Neutrophil (primary cell): Measurements from ENCODE around the gene WSB1.

ENCODE experiments used
- H3K27ac ChIP-seq: fragments of 200-600 bp; sonication (generic); 2 replicates; pipeline ENCODE4 v1.5.1; 2016; ENCODE audit warnings: mild to moderate bottlenecking, moderate library complexity
- H3K27me3 ChIP-seq: fragments of 200-600 bp; sonication (generic); 2 replicates; pipeline ENCODE4 v1.6.0; 2016; ENCODE audit warnings: mild to moderate bottlenecking
- H3K36me3 ChIP-seq: fragments of 200-600 bp; sonication (generic); 2 replicates; pipeline ENCODE4 v1.5.1; 2017
- H3K4me1 ChIP-seq, 2 experiments: fragments of 200-600 bp in 1 of 2; sonication (generic) in 1 of 2; 1 replicate in 1 of 2; 2 replicates in 1 of 2; pipeline versions ENCODE4 v1.5.1 to v1.6.1; 2013 to 2016; ENCODE audit warnings: low read depth in 1 of 2, low read length in 1 of 2, mild to moderate bottlenecking in 1 of 2, moderate library complexity in 1 of 2; ENCODE audit not compliant: control insufficient read depth in 1 of 2, insufficient read depth in 1 of 2
- H3K4me3 ChIP-seq, 2 experiments: fragments of 200-600 bp in 1 of 2; sonication (generic) in 1 of 2; 1 replicate in 1 of 2; 2 replicates in 1 of 2; pipeline ENCODE4 v1.5.1; 2013 to 2016; ENCODE audit warnings: low read depth in 1 of 2, low read length in 1 of 2, mild to moderate bottlenecking in 1 of 2, moderate library complexity in 1 of 2
- H3K9me3 ChIP-seq: fragments of 200-600 bp; sonication (generic); 2 replicates; pipeline ENCODE4 v1.5.1; 2016
- TF ChIP-seq, protein P1 (sequence below): fragments of 200-600 bp; sonication (generic); IDR thresholded peaks from 2 replicates; pipeline ENCODE4 v1.5.1; 2016; ENCODE audit warnings: antibody characterized with exemption

WSB1 gene

DNA sequence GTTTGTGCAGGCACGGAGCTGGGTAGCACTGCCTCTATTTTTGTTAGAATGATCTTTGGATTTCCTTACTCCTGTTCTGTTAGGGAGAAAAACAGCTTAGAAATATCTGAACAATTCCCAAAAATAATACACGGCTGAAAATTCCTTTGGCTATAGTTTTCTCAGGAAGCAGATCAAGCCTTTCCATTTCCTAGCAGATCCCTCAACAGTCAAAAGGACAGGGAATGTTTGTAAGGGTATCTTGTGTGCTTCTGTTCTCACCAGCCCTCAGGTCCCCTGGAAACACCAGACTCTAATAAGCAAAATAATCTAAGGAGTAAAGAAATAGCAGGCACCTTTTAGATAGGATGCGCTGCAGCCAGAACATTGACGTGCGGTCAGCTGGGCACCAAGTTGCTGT is 30.5 kb upstream of the WSB1 start:
- no peak overlapping the region for H3K4me3 ChIP-seq
- no peaks in the 10 kb centered on the region for H3K36me3 ChIP-seq
- TF ChIP-seq, protein P1, sequence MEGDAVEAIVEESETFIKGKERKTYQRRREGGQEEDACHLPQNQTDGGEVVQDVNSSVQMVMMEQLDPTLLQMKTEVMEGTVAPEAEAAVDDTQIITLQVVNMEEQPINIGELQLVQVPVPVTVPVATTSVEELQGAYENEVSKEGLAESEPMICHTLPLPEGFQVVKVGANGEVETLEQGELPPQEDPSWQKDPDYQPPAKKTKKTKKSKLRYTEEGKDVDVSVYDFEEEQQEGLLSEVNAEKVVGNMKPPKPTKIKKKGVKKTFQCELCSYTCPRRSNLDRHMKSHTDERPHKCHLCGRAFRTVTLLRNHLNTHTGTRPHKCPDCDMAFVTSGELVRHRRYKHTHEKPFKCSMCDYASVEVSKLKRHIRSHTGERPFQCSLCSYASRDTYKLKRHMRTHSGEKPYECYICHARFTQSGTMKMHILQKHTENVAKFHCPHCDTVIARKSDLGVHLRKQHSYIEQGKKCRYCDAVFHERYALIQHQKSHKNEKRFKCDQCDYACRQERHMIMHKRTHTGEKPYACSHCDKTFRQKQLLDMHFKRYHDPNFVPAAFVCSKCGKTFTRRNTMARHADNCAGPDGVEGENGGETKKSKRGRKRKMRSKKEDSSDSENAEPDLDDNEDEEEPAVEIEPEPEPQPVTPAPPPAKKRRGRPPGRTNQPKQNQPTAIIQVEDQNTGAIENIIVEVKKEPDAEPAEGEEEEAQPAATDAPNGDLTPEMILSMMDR = no peak
- no peak overlapping the region for H3K27ac ChIP-seq
- H3K4me1 ChIP-seq = peaks cover 24 to 25% of the 10 kb centered on the region in 2 experiments
- H3K27me3 ChIP-seq = no peaks in the 10 kb centered on the region
- H3K9me3 ChIP-seq = no peaks in the 10 kb centered on the region

DNA sequence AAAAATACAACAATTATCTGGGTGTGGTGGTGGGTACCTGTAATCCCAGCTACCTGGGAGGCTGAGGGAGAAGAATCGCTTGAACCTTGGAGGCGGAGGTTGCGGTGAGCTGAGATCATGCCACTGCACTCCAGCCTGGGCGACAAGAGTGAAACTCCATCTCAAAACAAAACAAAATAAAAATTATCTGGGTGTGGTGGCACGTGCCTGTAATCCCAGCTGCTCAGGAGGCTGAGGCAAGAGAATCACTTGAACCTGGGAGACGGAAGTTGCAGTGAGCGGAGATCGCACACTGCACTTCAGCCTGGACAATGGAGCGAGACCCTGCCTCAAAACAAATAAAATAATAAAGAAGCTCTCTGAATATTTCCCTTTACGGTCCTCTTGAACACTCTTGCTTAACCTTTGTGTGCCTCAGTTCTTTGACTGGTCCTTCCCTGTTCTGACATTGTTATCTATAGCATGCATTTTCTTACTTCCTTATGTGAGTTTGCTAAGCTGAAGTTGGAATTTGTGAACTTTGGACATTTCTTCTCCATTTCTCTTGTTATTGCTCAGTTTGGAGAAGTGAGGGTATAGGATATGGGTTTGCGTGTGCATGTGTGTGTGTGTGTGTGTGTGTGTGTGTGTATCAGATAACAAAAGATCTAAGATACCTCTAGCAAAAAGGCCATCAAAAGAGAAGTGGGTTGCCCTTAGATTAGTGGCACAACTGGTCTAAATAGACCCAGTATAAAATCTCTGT is 29.7 kb upstream of the WSB1 start:
- Histone ChIP-seq H3K27ac (peak overlapping the region; percentile 58), H3K4me3 (no peak overlapping the region)

DNA sequence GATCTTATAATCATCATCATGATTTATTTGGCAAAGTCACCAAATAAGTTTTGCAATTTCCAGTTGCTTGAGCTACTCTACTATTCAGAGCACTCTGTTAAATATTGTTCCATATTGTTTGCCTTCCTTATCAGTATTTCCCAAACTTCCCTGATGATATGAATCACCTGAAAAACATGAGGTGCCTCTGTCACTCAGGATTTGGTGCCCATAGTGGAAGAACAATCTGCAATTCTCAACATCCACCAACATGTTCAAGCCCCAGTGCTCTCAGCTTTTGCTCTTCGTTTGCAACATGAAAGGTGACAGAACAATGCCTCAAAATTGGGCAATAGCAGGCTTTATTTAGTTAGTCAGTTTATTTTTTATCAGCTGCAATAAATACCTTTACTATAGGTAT is 28.6 kb upstream of the WSB1 start:
- TF ChIP-seq, protein P1 = no peak
- Histone ChIP-seq H3K4me3 (no peak overlapping the region), H3K4me1 (peaks cover 40 to 43% of the 10 kb centered on the region in 2 experiments), H3K27me3 (no peaks in the 10 kb centered on the region), H3K36me3 (no peaks in the 10 kb centered on the region), H3K9me3 (no peaks in the 10 kb centered on the region), H3K27ac (peak overlapping the region; percentile 58)

More for the DNA sequence above, 29.7 kb upstream of the WSB1 start:
- H3K4me1 ChIP-seq = peaks cover 33 to 34% of the 10 kb centered on the region in 2 experiments
- TF ChIP-seq, protein P1 = no peak
- H3K27me3 ChIP-seq = no peaks in the 10 kb centered on the region
- no peaks in the 10 kb centered on the region for H3K36me3 ChIP-seq
- H3K9me3 ChIP-seq = no peaks in the 10 kb centered on the region

DNA sequence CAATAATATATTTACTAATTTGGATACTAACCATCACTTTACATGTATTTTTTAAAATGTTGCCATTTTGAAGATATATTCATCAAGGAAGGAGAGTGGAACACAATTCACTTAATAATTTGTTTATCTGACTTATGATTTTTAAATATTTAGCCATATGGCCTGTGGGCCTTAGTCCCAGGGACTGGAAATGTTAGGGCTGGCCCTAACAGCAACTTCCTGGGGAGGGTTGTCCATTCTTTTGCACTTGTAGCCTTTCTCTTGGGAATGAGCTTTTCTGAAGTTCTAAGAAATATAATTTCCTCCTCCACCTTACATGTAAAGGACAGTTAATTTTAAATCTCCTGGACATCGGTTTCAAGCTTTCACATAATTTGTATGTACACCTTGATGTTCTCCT is 27.7 kb upstream of the WSB1 start:
- no peaks in the 10 kb centered on the region for H3K36me3 ChIP-seq
- TF ChIP-seq, protein P1 = no peak
- H3K4me1 ChIP-seq = peaks cover 40 to 43% of the 10 kb centered on the region in 2 experiments
- no peaks in the 10 kb centered on the region for H3K27me3 ChIP-seq
- no peak overlapping the region for H3K4me3 ChIP-seq
- no peaks in the 10 kb centered on the region for H3K9me3 ChIP-seq
- no peak overlapping the region for H3K27ac ChIP-seq

DNA sequence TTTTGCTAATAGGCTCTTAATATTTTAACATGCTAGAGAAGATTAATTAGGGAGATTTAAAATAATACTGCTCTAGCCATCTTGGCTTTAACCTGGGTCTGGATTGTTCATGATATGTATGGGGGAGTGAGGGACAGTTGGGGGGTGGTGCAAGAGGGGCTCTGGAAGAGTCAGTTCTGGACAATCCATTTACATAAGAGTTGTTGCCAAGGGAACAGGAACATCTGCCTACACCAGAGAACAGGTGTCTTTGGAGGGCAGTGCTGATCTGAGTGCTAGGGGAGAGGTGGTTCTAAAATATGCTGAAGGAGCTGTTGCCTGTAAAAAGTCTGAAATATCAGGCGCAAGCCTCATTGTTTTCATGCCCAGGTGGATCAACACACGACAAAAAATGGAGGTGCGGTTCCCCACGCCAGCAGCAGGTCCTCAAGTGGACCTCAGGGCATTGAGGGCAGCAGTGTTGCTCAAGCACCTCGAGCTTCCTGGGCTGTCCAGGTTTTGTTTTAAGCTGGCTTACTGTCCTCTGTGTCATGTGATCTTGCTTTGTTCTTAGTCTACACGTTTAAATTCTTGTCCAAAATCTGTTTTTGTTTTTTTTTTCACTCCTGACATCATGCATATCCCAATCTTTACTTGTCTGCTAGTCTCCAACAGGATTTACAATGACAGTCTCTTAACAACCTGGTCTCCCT is 25.4 kb upstream of the WSB1 start:
- H3K36me3 ChIP-seq = no peaks in the 10 kb centered on the region
- TF ChIP-seq, protein P1 = no peak
- H3K9me3 ChIP-seq = no peaks in the 10 kb centered on the region
- peak overlapping the region in 1 of 2 experiments; percentile 30 for H3K4me3 ChIP-seq
- H3K4me1 ChIP-seq = peaks cover 40 to 43% of the 10 kb centered on the region in 2 experiments
- H3K27ac ChIP-seq = peak overlapping the region; percentile 63
- no peaks in the 10 kb centered on the region for H3K27me3 ChIP-seq
